BLaER1 treated with 17β-estradiol and CSF1 and Interleukin-3, amounts not matched to agents 10 nM and 100 nM (cell line): Measurements from ENCODE around the gene COL5A1.

Source experiments
- H3K27ac ChIP-seq, 11 experiments: shearing (Covaris generic); formaldehyde crosslinking; 2 replicates each; pipeline ENCODE4 v1.8.1; 2022
- H3K27me3 ChIP-seq, 11 experiments: shearing (Covaris generic); formaldehyde crosslinking; 2 replicates each; pipeline ENCODE4 v1.8.1; 2022
- H3K36me3 ChIP-seq, 11 experiments: shearing (Covaris generic); formaldehyde crosslinking; 2 replicates each; pipeline ENCODE4 v1.8.1; 2022
- H3K4me1 ChIP-seq, 10 experiments: shearing (Covaris generic); formaldehyde crosslinking; 2 replicates each; pipeline ENCODE4 v1.8.1; 2022
- H3K4me2 ChIP-seq, 11 experiments: shearing (Covaris generic); formaldehyde crosslinking; 2 replicates each; pipeline ENCODE4 v1.8.1; 2022
- H3K4me3 ChIP-seq, 10 experiments: shearing (Covaris generic); formaldehyde crosslinking; 2 replicates each; pipeline ENCODE4 v1.8.1; 2022
- H3K9ac ChIP-seq, 11 experiments: shearing (Covaris generic); formaldehyde crosslinking; 2 replicates each; pipeline ENCODE4 v1.8.1; 2022
- H3K9me3 ChIP-seq, 11 experiments: shearing (Covaris generic); formaldehyde crosslinking; replicated peaks in 1 of 11; 2 replicates each; pipeline ENCODE4 v1.8.1; 2022
- H4K20me1 ChIP-seq, 11 experiments: shearing (Covaris generic); formaldehyde crosslinking; 2 replicates each; pipeline ENCODE4 v1.8.1; 2022
- Cebpa-rat ChIP-seq, 11 experiments: shearing (Covaris generic); IDR thresholded peaks; 2 replicates each; pipeline ENCODE4 v1.8.1; 2022

COL5A1 gene

DNA sequence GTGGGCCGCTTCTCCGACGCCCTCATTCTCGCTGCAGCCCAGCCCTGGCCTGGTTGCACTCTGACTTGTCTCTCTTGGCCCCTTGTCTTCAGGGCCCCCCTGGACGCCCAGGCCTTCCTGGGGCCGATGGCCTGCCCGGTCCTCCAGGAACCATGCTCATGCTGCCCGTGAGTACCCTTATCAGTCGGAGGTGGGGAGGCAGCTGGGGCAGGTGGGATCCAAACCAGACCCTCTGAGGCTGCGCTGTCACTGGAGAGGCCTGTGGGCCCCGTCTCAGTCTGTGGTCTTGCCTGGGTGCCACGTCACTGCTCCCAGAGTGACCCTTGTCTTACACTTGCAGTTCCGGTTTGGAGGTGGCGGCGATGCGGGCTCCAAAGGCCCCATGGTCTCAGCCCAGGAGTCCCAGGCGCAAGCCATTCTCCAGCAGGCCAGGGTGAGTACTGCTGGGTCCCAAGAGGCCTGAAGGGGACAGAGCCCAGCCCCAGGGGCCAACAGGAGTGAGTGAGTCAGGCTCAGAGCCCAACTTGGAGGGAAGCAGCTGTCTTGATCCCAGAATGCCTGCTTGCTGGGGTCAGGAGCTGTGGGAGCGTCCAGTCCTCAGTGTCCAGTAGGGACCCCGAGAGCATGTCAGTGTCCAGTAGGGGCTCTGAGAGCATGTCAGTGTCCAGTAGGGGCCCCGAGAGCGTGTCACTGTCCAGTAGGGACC lies 109.0 kb downstream of the COL5A1 start:
- peaks cover 8 to 26% (median 15%) of the 10 kb centered on the region in 11 experiments; a peak in 21 of 22 replicates for H3K9me3 ChIP-seq
- TF ChIP-seq Cebpa-rat (IDR thresholded peaks at IDR 0.05) = no peak
- H3K36me3 ChIP-seq = peaks cover 0 to 39% (median 27%) of the 10 kb centered on the region in 11 experiments; a peak in 16 of 22 replicates

GRCh38 chr9:134751622-134752021 lies 110.0 kb downstream of the COL5A1 start:
- H3K4me2 ChIP-seq = peak overlapping the region in 10 of 11 experiments; percentile 41 to 95 (median 82); a peak in 19 of 22 replicates
- H3K36me3 ChIP-seq = peaks cover 0 to 29% (median 17%) of the 10 kb centered on the region in 11 experiments; a peak in 15 of 22 replicates
- H3K4me3 ChIP-seq = peak overlapping the region in 1 of 10 experiments; percentile 32; a peak in 1 of 20 replicates
- H4K20me1 ChIP-seq = peaks cover 0 to 53% (median 30%) of the 10 kb centered on the region in 11 experiments; a peak in 16 of 22 replicates
- H3K9ac ChIP-seq = peak overlapping the region in 3 of 11 experiments; percentile 52 to 67 (median 53); a peak in 4 of 22 replicates
- H3K4me1 ChIP-seq = peaks cover 16 to 72% (median 51%) of the 10 kb centered on the region in 10 experiments; a peak in 19 of 20 replicates
- peaks cover 0 to 16% (median 9%) of the 10 kb centered on the region in 11 experiments; a peak in 14 of 22 replicates for H3K9me3 ChIP-seq
- no peak overlapping the region for H3K27ac ChIP-seq
- TF ChIP-seq Cebpa-rat (IDR thresholded peaks at IDR 0.05) = no peak
- peaks cover 0 to 61% (median 0%) of the 10 kb centered on the region in 11 experiments; a peak in 7 of 22 replicates for H3K27me3 ChIP-seq

More for the DNA sequence above, 109.0 kb downstream of the COL5A1 start:
- Histone ChIP-seq H4K20me1 (peaks cover 0 to 43% (median 21%) of the 10 kb centered on the region in 11 experiments; a peak in 16 of 22 replicates), H3K4me1 (peaks cover 16 to 62% (median 41%) of the 10 kb centered on the region in 10 experiments; a peak in 19 of 20 replicates), H3K4me2 (peak overlapping the region in 8 of 11 experiments; percentile 52 to 88 (median 66); a peak in 14 of 22 replicates), H3K27me3 (peaks cover 0 to 51% (median 0%) of the 10 kb centered on the region in 11 experiments; a peak in 7 of 22 replicates), H3K27ac (no peak overlapping the region), H3K9ac (peak overlapping the region in 4 of 11 experiments; percentile 2 to 28 (median 17); a peak in 3 of 22 replicates), H3K4me3 (no peak overlapping the region)

GRCh38 chr9:134752471-134753168 lies 111.0 kb downstream of the COL5A1 start:
- peaks cover 0 to 6% (median under 1%) of the 10 kb centered on the region in 11 experiments; a peak in 8 of 22 replicates for H3K9me3 ChIP-seq
- H3K4me1 ChIP-seq = peaks cover 16 to 82% (median 61%) of the 10 kb centered on the region in 10 experiments; a peak in 19 of 20 replicates
- H3K36me3 ChIP-seq = peaks cover 0 to 19% (median 7%) of the 10 kb centered on the region in 11 experiments; a peak in 14 of 22 replicates
- H3K9ac ChIP-seq = peak overlapping the region in 4 of 11 experiments; percentile 28 to 67 (median 52); a peak in 6 of 22 replicates
- H3K27ac ChIP-seq = peak overlapping the region in 3 of 11 experiments; percentile 1 to 40 (median 23); a peak in 2 of 22 replicates
- no peak for TF ChIP-seq Cebpa-rat (IDR thresholded peaks at IDR 0.05)
- H3K27me3 ChIP-seq = peaks cover 0 to 67% (median 0%) of the 10 kb centered on the region in 11 experiments; a peak in 7 of 22 replicates
- H4K20me1 ChIP-seq = peaks cover 0 to 63% (median 40%) of the 10 kb centered on the region in 11 experiments; a peak in 16 of 22 replicates
- H3K4me3 ChIP-seq = peak overlapping the region in 1 of 10 experiments; percentile 32; a peak in 3 of 20 replicates
- H3K4me2 ChIP-seq = peak overlapping the region in 10 of 11 experiments; percentile 41 to 95 (median 82); a peak in 19 of 22 replicates

- Histone ChIP-seq H3K4me2 (peak overlapping the region in 9 of 11 experiments; percentile 55 to 95 (median 85); a peak in 17 of 22 replicates), H3K4me3 (no peak overlapping the region), H3K9ac (peak overlapping the region in 2 of 11 experiments; percentile 52 to 67; a peak in 1 of 22 replicates), H3K4me1 (peaks cover 19 to 88% (median 66%) of the 10 kb centered on the region in 10 experiments; a peak in 19 of 20 replicates), H3K36me3 (peaks cover 0 to 13% (median 1%) of the 10 kb centered on the region in 11 experiments; a peak in 11 of 22 replicates), H3K27me3 (peaks cover 0 to 72% (median 0%) of the 10 kb centered on the region in 11 experiments; a peak in 7 of 22 replicates), H3K9me3 (peaks cover 0 to 1% (median 0%) of the 10 kb centered on the region in 11 experiments; a peak in 4 of 22 replicates), H4K20me1 (peaks cover 0 to 69% (median 45%) of the 10 kb centered on the region in 11 experiments; a peak in 17 of 22 replicates), H3K27ac (no peak overlapping the region)
- no peak for TF ChIP-seq Cebpa-rat (IDR thresholded peaks at IDR 0.05)
These were observed 111.6 kb downstream of the COL5A1 start for GRCh38 chr9:134753191-134753590.

GRCh38 chr9:134755221-134755907 lies 113.8 kb downstream of the COL5A1 start:
- Histone ChIP-seq H3K9ac (no peak overlapping the region), H3K4me3 (no peak overlapping the region), H3K4me2 (peak overlapping the region in 7 of 11 experiments; percentile 78 to 95 (median 90); a peak in 8 of 22 replicates), H3K27ac (no peak overlapping the region), H4K20me1 (peaks cover 0 to 66% (median 50%) of the 10 kb centered on the region in 11 experiments; a peak in 17 of 22 replicates), H3K9me3 (no peaks in the 10 kb centered on the region), H3K4me1 (peaks cover 23 to 97% (median 75%) of the 10 kb centered on the region in 10 experiments; a peak in 19 of 20 replicates), H3K36me3 (peaks cover 0 to 7% (median 0%) of the 10 kb centered on the region in 11 experiments; a peak in 4 of 22 replicates), H3K27me3 (peaks cover 0 to 75% (median 0%) of the 10 kb centered on the region in 11 experiments; a peak in 7 of 22 replicates)
- no peak for TF ChIP-seq Cebpa-rat (IDR thresholded peaks at IDR 0.05)

GRCh38 chr9:134756098-134756497 lies 114.5 kb downstream of the COL5A1 start:
- Histone ChIP-seq H3K4me3 (no peak overlapping the region), H4K20me1 (peaks cover 0 to 63% (median 50%) of the 10 kb centered on the region in 11 experiments; a peak in 17 of 22 replicates), H3K4me2 (peak overlapping the region in 7 of 11 experiments; percentile 78 to 94 (median 90); a peak in 14 of 22 replicates), H3K9ac (no peak overlapping the region), H3K4me1 (peaks cover 23 to 97% (median 70%) of the 10 kb centered on the region in 10 experiments; a peak in 19 of 20 replicates), H3K36me3 (peaks cover 0 to 7% (median 0%) of the 10 kb centered on the region in 11 experiments; a peak in 4 of 22 replicates), H3K27me3 (peaks cover 0 to 75% (median 0%) of the 10 kb centered on the region in 11 experiments; a peak in 7 of 22 replicates), H3K9me3 (no peaks in the 10 kb centered on the region), H3K27ac (no peak overlapping the region)
- no peak for TF ChIP-seq Cebpa-rat (IDR thresholded peaks at IDR 0.05)

- H3K27me3 ChIP-seq = peaks cover 0 to 79% (median 0%) of the 10 kb centered on the region in 11 experiments; a peak in 7 of 22 replicates
- TF ChIP-seq Cebpa-rat (IDR thresholded peaks at IDR 0.05) = no peak
- H3K4me1 ChIP-seq = peaks cover 17 to 97% (median 71%) of the 10 kb centered on the region in 10 experiments; a peak in 19 of 20 replicates
- H4K20me1 ChIP-seq = peaks cover 0 to 68% (median 46%) of the 10 kb centered on the region in 11 experiments; a peak in 17 of 22 replicates
- peak overlapping the region in 9 of 11 experiments; percentile 45 to 94 (median 88); a peak in 18 of 22 replicates for H3K4me2 ChIP-seq
- H3K9me3 ChIP-seq = no peaks in the 10 kb centered on the region
- peak overlapping the region in 3 of 11 experiments; percentile 10 to 38 (median 34); a peak in 4 of 22 replicates for H3K9ac ChIP-seq
- peaks cover 0 to 12% (median 0%) of the 10 kb centered on the region in 11 experiments; a peak in 4 of 22 replicates for H3K36me3 ChIP-seq
- H3K4me3 ChIP-seq = no peak overlapping the region
- H3K27ac ChIP-seq = peak overlapping the region in 2 of 11 experiments; percentile 26 to 36; a peak in 1 of 22 replicates
These were observed 115.8 kb downstream of the COL5A1 start for GRCh38 chr9:134757216-134757975.
